ENCODE data around the gene RMC1. TPM values are rescaled to one million over a fixed set of nuclear protein-coding genes. Genes with fewer than 3 reads are reported as not detected.
"Not testable (repeated sequence)": the region's sequence is repeated elsewhere in the genome, so short reads cannot be mapped to it uniquely, and the experiment has no call there.

Gene RMC1
- polyA plus RNA-seq, 3 donors = 23.7 to 25.3 (median 24.0) TPM

- no peak for DNase-seq (ENCODE audit: low read depth in 3 of 3, low spot score in 2 of 3)
Observed at GRCh38 chr18:23495723-23496440, 7.4 kb upstream of the RMC1 start.

- DNase-seq (ENCODE audit: low read depth in 3 of 3, low spot score in 2 of 3) = no peak
Observed at GRCh38 chr18:23498117-23498516, 5.2 kb upstream of the RMC1 start.

- DNase-seq (ENCODE audit: low read depth in 3 of 3, low spot score in 2 of 3) = peak in 1 of 3 donors; percentile 37
Observed at GRCh38 chr18:23498877-23499276, 4.4 kb upstream of the RMC1 start.

GRCh38 chr18:23499291-23499781 is 4.0 kb upstream of the RMC1 start:
- DNase-seq (ENCODE audit: low read depth in 3 of 3, low spot score in 2 of 3) = no peak

GRCh38 chr18:23501626-23502025 is 1.7 kb upstream of the RMC1 start:
- no peak for DNase-seq (ENCODE audit: low read depth in 3 of 3, low spot score in 2 of 3)

- no peak for DNase-seq (ENCODE audit: low read depth in 3 of 3, low spot score in 2 of 3)
Observed at GRCh38 chr18:23502516-23503037, 734 bp upstream of the RMC1 start.

GRCh38 chr18:23503963-23504344 is 643 bp downstream of the RMC1 start:
- DNase-seq (ENCODE audit: low read depth in 3 of 3, low spot score in 2 of 3) = no peak

- no peak for DNase-seq (ENCODE audit: low read depth in 3 of 3, low spot score in 2 of 3)
Observed at GRCh38 chr18:23504720-23505119, 1.4 kb downstream of the RMC1 start.

GRCh38 chr18:23506393-23506792 is 3.1 kb downstream of the RMC1 start:
- no peak for DNase-seq (ENCODE audit: low read depth in 3 of 3, low spot score in 2 of 3)

- not testable (repeated sequence) for DNase-seq (ENCODE audit: low read depth in 3 of 3, low spot score in 2 of 3)
Observed at GRCh38 chr18:23510923-23511322, 7.6 kb downstream of the RMC1 start.

GRCh38 chr18:23512216-23512615 is 8.9 kb downstream of the RMC1 start:
- not testable (repeated sequence) for DNase-seq (ENCODE audit: low read depth in 3 of 3, low spot score in 2 of 3)

- DNase-seq (ENCODE audit: low read depth in 3 of 3, low spot score in 2 of 3) = no peak
Observed at GRCh38 chr18:23512641-23513040, 9.3 kb downstream of the RMC1 start.

- DNase-seq (ENCODE audit: low read depth in 3 of 3, low spot score in 2 of 3) = peak in 1 of 3 donors; percentile 59
Observed at GRCh38 chr18:23515911-23516546, 12.7 kb downstream of the RMC1 start.

GRCh38 chr18:23519734-23520133 is 16.4 kb downstream of the RMC1 start:
- no peak for DNase-seq (ENCODE audit: low read depth in 3 of 3, low spot score in 2 of 3)

- DNase-seq (ENCODE audit: low read depth in 3 of 3, low spot score in 2 of 3) = no peak
Observed at GRCh38 chr18:23521271-23521670, 18.0 kb downstream of the RMC1 start.

GRCh38 chr18:23521907-23522306 is 18.6 kb downstream of the RMC1 start:
- DNase-seq (ENCODE audit: low read depth in 3 of 3, low spot score in 2 of 3) = no peak

GRCh38 chr18:23523429-23524212 is 20.3 kb downstream of the RMC1 start:
- no peak for DNase-seq (ENCODE audit: low read depth in 3 of 3, low spot score in 2 of 3)

GRCh38 chr18:23524213-23524707 is 20.9 kb downstream of the RMC1 start:
- no peak for DNase-seq (ENCODE audit: low read depth in 3 of 3, low spot score in 2 of 3)

GRCh38 chr18:23526501-23527063 is 23.3 kb downstream of the RMC1 start:
- DNase-seq (ENCODE audit: low read depth in 3 of 3, low spot score in 2 of 3) = no peak

GRCh38 chr18:23528580-23529472 is 25.5 kb downstream of the RMC1 start:
- no peak for DNase-seq (ENCODE audit: low read depth in 3 of 3, low spot score in 2 of 3)

All from right renal cortex interstitium (tissue), 3 donors.